Hematopoietic multipotent progenitor cell treated with erythropoietin and hydrocortisone succinate and interleukin-3 and kit ligand, for 17 days (in vitro differentiated cells): ENCODE results near the gene RELB.
"Not testable (repeated sequence)": the region's sequence is repeated elsewhere in the genome, so short reads cannot be mapped to it uniquely, and the experiment has no call there.

Source experiments
- DNase-seq: peaks from one replicate; pipeline ENCODE4 v3.0.0-alpha.2; 2015; ENCODE audit warnings: low spot score

Gene RELB

DNA sequence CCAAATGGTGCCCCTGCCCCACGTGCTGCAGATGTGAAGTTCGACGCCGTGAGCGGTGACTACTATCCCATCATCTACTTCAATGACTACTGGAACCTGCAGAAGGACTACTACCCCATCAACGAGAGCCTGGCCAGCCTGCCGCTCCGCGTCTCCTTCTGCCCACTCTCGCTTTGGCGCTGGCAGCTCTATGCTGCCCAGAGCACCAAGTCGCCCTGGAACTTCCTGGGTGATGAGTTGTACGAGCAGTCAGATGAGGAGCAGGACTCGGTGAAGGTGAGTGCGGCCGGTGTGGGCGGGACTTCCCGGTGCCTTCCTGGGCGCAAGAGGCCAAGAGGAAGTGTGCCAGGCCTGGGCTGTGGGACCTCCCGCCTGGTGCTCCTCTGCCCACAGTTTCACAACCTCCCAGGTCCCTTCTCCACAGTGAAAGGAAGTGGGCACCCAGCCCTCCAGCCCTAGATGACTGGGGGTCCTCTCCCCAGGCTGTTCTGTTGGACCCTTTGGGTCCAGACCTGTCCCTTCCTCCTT lies 14.1 kb upstream of the RELB start:
- DNase-seq = no peak

GRCh38 chr19:44988273-44988672 lies 13.0 kb upstream of the RELB start:
- DNase-seq = no peak

DNA sequence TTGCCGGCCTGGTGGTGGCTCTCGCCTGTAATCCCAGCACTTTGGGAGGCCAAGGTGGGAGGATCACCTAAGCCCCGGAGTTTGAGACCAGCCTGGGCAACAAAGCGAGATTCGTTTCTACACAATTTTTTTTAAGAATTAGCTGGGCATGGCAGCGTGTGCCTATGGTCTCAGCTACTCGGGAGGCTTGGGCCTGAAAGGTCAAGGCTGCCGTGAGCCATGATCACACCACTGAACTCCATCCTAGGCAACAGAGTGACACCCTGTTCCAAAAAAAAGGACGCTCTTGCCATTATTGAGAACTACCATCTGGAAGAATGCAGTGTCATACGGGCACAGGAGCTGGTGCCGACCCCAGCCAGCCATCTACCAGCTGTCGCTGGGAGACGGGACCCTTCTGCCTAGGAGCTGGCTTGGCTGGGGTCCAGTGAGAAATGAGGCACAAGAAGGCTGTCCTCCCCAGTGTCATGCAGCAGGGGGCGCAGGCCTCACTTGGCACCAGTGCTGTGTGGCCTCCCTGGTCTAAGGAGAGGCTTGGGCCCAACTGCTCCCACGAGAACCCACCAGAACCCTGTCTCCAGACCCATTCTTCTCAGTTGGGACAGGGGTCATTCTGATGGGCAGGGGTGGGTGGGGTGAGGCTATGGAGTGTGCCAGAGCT lies 12.2 kb upstream of the RELB start:
- DNase-seq = peak; percentile 83

DNA sequence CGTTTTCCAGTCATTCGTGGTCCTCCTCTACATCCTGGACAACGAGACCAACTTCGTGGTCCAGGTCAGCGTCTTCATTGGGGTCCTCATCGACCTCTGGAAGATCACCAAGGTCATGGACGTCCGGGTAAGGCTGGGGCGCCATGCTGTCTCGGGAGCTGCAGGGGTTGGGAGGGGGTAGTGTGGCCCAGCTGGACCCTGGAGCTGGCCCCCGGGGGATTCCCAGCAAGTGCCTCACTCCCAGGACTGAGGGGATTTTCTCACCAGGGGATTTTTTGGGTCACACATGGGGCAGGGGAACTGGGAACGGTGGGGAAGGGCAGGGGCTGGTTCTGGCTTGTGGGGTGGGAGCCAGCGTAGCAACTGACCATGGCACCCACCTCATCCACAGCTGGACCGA lies 10.8 kb upstream of the RELB start:
- DNase-seq = no peak

DNA sequence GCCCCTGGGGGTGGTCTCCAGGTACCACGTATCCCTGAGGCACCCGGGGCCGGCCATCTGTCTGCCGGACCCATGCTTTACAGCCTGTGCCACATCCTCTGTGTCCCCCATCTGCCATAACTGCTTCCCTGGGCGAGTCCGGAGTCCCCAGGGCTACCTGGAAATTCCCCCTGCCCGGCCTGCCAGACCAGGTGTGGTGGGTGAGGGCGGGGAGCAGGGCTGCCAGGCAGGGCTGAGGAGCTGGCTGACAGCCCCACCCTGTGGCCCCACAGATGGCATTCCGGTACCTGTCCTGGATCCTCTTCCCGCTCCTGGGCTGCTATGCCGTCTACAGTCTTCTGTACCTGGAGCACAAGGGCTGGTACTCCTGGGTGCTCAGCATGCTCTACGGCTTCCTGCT lies 10.3 kb upstream of the RELB start:
- no peak for DNase-seq

DNA sequence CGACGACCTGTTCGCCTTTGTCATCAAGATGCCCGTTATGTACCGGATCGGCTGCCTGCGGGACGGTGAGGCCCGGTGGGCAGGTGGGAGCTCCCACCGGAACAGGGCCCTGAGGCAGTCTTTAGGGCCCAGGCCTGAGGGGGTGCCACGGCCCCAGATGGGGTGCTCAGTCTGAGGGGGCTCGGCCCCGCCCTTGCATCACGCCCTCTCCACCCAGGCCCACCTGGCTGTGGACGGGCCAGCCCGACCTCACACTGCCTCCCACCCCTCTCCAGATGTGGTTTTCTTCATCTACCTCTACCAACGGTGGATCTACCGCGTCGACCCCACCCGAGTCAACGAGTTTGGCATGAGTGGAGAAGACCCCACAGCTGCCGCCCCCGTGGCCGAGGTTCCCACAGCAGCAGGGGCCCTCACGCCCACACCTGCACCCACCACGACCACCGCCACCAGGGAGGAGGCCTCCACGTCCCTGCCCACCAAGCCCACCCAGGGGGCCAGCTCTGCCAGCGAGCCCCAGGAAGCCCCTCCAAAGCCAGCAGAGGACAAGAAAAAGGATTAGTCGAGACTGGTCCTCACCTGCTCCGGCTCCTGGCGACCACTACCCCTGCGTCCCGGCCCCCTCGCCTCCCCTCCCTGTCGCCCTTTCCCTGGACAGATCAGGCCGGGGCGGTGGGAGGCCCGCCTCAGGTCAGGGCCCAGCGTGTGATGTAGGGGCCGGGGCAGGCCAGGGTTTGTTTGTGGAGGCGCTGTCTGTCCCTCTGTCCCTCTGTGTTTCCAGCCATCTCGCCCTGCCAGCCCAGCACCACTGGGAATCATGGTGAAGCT lies 8.7 kb upstream of the RELB start:
- no peak for DNase-seq

- no peak for DNase-seq
Measured at GRCh38 chr19:44993526-44993925, 7.7 kb upstream of the RELB start.

DNA sequence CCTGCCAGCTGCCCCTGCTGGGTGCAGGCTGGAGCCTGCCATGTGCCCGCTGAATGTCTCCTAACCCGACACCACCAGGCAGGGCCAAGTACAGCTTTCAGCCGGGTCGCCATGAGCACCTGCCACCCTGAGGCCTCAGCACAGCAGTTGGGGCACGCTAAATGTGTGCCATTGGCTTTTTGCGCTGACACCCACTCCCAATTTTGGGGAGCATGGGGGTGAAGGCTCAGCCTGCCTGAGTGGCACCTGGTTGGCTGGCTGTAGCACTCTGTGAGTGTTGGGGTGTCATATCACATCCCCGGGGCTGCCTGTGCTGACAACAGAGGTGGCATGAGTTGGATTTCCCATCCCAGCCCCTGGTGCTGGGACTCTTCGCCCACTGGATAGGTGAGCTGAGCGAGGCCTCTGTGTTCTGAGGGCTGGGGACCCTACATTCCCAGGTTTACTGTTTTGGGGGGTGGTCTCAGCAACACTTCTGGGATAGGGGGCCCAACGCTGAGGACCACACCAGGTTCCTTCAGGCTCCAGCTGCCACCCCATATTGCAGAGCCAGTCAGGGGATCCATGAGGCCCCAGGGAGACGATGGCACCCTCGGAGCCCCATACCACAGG lies 7.2 kb upstream of the RELB start:
- no peak for DNase-seq

DNA sequence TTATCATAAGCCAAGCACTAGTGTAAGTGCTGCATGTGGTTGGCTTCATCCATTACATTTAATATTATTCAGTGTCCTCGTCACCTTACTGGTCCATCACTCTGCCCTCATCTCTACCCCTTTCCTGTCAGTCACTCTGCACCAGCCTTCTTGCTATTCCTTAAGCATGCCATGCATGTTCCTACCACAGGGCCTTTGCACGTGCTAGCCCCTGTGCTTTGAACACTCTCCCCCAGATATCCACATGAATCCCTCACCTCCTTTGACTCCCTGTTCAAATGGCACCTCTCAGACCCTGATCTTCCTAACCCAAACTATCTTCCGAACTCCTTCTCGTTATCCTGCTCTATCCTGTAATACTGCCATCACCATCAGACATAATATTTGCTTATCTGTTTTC lies 3.2 kb upstream of the RELB start:
- DNase-seq = no peak

- DNase-seq = not testable (repeated sequence)
Measured at GRCh38 chr19:44999131-44999925, 1.9 kb upstream of the RELB start.

- not testable (repeated sequence) for DNase-seq
Measured at GRCh38 chr19:45000665-45001064, 599 bp upstream of the RELB start.

DNA sequence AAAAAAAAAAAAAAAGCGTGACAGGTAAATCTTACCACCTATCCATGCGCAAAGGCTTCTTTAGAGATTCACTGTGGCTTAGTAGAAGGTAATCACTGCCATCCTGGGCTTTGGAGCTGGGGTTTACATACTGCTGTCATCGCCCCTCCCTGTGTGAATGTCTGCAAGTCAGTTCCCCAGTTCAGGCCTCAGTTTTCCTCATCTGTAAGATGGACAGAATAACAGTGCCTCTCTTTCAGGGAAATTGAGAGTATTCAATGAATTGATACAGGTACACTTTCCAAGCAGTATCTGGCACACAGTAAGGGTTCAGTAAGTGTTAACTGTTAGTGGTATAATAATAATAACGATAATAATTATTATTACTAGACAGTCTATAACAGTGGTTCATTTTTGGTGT lies 2.2 kb downstream of the RELB start:
- DNase-seq = no peak

GRCh38 chr19:45005787-45006186 lies 4.5 kb downstream of the RELB start:
- no peak for DNase-seq

- no peak for DNase-seq
Measured at GRCh38 chr19:45008552-45008951, 7.3 kb downstream of the RELB start.

DNA sequence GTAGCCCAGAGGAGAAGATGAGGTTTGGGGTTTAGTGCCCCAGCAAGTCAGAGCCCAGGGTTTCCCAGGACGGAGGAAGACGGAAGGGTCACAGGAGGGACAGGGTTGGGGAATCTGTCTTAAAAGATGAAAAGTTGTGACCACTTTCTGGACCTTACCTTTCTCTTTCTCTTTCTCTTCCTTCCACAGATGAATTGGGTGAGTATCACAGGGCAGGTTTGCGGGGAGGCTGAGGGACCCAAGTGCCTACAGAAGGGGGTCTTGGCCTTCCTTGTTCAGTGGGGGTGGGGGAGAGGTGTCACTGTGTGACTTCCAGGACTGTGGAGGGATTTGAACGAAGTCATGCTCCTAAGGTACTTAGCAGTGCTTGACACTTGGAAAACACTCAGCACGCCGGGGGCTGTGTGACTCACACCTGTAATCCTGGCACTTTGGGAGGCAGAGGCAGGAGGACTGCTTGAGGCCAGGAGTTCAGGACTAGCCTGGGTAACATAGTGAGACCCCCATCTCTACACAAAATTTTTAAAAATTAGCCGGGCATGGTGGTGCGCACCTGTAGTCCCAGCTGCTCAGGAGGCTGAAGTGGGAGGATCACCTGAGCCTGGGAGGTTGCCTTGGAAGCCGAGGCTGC lies 8.5 kb downstream of the RELB start:
- DNase-seq = no peak

DNA sequence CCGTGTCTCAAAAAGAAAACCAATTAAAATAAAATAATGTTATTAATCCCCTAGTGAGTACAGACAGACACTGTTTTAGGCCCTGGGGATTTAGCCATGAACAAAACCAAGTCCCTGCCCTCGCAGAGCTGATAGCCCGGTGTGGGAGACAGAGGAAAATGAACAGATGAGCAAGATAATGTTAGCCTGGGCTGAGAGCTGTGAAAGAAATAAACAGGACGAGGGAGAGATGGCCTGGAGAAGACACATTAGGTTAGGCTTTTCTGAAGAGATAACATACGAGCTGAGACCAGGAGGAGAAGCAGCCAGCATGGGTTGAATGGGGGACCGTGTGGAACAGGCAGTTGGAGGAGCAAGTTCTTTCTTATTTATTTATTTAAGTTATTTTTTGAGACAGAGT lies 9.0 kb downstream of the RELB start:
- no peak for DNase-seq

DNA sequence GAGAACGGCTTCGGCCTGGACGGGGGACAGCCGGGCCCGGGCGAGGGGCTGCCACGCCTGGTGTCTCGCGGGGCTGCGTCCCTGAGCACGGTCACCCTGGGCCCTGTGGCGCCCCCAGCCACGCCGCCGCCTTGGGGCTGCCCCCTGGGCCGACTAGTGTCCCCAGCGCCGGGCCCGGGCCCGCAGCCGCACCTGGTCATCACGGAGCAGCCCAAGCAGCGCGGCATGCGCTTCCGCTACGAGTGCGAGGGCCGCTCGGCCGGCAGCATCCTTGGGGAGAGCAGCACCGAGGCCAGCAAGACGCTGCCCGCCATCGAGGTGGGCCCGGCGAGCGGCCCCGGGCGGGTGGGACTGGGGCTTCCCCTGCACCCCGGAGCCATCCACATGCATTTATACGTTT lies 10.7 kb downstream of the RELB start:
- DNase-seq = no peak

GRCh38 chr19:45016388-45017314 lies 15.4 kb downstream of the RELB start:
- peak; percentile 69 for DNase-seq

DNA sequence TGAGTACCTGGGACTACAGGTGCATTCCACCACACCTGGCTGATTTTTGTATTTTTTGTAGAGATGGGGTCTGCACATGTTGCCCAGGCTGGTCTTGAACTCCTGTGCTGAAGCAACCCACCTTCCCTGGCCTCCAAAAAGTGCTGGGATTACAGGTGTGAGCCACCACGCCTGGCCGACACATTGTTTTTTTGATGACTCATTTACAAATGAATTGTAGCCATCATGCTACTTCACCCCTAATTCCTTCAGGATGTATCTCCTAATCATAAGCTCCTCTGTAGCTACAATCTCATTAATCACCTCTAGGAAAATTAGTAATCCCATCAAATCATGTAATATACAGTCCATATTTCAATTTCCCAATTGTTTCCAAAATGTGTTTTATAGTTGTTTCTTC lies 17.9 kb downstream of the RELB start:
- DNase-seq = no peak

GRCh38 chr19:45020071-45020470 lies 18.8 kb downstream of the RELB start:
- DNase-seq = no peak

DNA sequence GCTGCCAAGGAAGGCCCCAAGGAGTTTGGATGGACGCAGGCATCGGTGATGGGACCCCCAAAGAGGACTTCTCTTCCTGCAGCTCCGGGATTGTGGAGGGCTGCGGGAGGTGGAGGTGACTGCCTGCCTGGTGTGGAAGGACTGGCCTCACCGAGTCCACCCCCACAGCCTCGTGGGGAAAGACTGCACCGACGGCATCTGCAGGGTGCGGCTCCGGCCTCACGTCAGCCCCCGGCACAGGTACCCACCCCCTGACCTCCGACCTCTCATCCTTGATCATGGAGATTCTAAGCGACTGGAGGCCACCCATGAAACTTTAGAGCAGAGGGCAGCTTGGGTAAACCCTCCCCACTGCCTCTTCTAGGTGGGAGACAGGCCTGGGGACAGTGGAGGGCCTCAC lies 20.7 kb downstream of the RELB start:
- no peak for DNase-seq
